Right forelimb (tissue), 1 donor: ENCODE measurements around the gene FCMR.

Experiments used
- DNase-seq: peaks from one replicate; pipeline ENCODE4 v3.0.0-alpha.2; 2018

The FCMR gene

GRCh38 chr1:206921772-206922265 lies at the start of gene FCMR:
Gene FCMR (minus strand): TSS chr1:206921941. CDS start chr1:206921854, 87 bp downstream.
- no peak for DNase-seq

- no peak for DNase-seq
These were observed 49.4 kb upstream of the FCMR start for GRCh38 chr1:206971029-206971655.

- no peak for DNase-seq
These were observed 48.7 kb upstream of the FCMR start, which contains the start of gene FCAMR for GRCh38 chr1:206970446-206970845. Gene FCAMR (minus strand): TSS chr1:206970460. CDS start chr1:206970125, 335 bp downstream.

GRCh38 chr1:206969090-206969489 lies 47.3 kb upstream of the FCMR start:
- no peak for DNase-seq

GRCh38 chr1:206967096-206967849 lies 45.5 kb upstream of the FCMR start:
- no peak for DNase-seq

GRCh38 chr1:206965781-206966180 lies 44.0 kb upstream of the FCMR start:
- DNase-seq, result no peak

- no peak for DNase-seq
These were observed 42.0 kb upstream of the FCMR start for GRCh38 chr1:206963740-206964139.

GRCh38 chr1:206963119-206963712 lies 41.5 kb upstream of the FCMR start:
- no peak for DNase-seq

- DNase-seq, result no peak
These were observed 40.5 kb upstream of the FCMR start for GRCh38 chr1:206962272-206962671.

GRCh38 chr1:206961668-206962067 lies 39.9 kb upstream of the FCMR start:
- no peak for DNase-seq

GRCh38 chr1:206960676-206961386 lies 39.1 kb upstream of the FCMR start:
- DNase-seq, result no peak

GRCh38 chr1:206958144-206958543 lies 36.4 kb upstream of the FCMR start:
- no peak for DNase-seq

- no peak for DNase-seq
These were observed 35.9 kb upstream of the FCMR start for GRCh38 chr1:206957639-206958038.

- no peak for DNase-seq
These were observed 34.0 kb upstream of the FCMR start for GRCh38 chr1:206955476-206956451.

GRCh38 chr1:206954459-206955342 lies 33.0 kb upstream of the FCMR start:
- no peak for DNase-seq

- no peak for DNase-seq
These were observed 31.9 kb upstream of the FCMR start for GRCh38 chr1:206953626-206954025.

GRCh38 chr1:206953126-206953525 lies 31.4 kb upstream of the FCMR start:
- no peak for DNase-seq

- DNase-seq, result no peak
These were observed 30.4 kb upstream of the FCMR start for GRCh38 chr1:206952171-206952570.

GRCh38 chr1:206951318-206952100 lies 29.8 kb upstream of the FCMR start:
- no peak for DNase-seq

GRCh38 chr1:206949641-206950040 lies 27.9 kb upstream of the FCMR start:
- no peak for DNase-seq
